Stomach smooth muscle (tissue), 2 donors: ENCODE measurements around the gene KCNJ9.

Experiments used
- H3K27ac ChIP-seq: one replicate; pipeline ENCODE4 v1.7.0; 2013; ENCODE audit warnings: mild to moderate bottlenecking, low read length, inconsistent platforms
- H3K27me3 ChIP-seq, 2 donors: one replicate each; pipeline ENCODE4 v1.7.0; 2013; ENCODE audit warnings: low read length in 2 of 2; ENCODE audit not compliant: insufficient read depth in 2 of 2, control insufficient read depth in 1 of 2
- H3K36me3 ChIP-seq, 2 donors: one replicate each; pipeline ENCODE4 v1.7.0; 2013; ENCODE audit warnings: low read length in 2 of 2; ENCODE audit not compliant: control insufficient read depth in 2 of 2, insufficient read depth in 2 of 2
- H3K4me1 ChIP-seq: one replicate; pipeline ENCODE4 v1.7.0; 2013; ENCODE audit warnings: low read length; ENCODE audit not compliant: control insufficient read depth, insufficient read depth
- H3K4me3 ChIP-seq, 2 donors: one replicate each; pipeline ENCODE4 v1.7.0; 2013; ENCODE audit warnings: low read length in 2 of 2
- H3K9ac ChIP-seq, 2 donors: one replicate each; pipeline ENCODE4 v1.7.0; 2013; ENCODE audit warnings: low read length in 2 of 2, mild to moderate bottlenecking in 1 of 2
- H3K9me3 ChIP-seq, 2 donors: one replicate each; pipeline ENCODE4 v1.7.0; 2013; ENCODE audit warnings: low read length in 2 of 2; ENCODE audit not compliant: control insufficient read depth in 2 of 2
- donor health status: healthy.
- donor health status: Pancreatic carcinoma.

The KCNJ9 gene

DNA sequence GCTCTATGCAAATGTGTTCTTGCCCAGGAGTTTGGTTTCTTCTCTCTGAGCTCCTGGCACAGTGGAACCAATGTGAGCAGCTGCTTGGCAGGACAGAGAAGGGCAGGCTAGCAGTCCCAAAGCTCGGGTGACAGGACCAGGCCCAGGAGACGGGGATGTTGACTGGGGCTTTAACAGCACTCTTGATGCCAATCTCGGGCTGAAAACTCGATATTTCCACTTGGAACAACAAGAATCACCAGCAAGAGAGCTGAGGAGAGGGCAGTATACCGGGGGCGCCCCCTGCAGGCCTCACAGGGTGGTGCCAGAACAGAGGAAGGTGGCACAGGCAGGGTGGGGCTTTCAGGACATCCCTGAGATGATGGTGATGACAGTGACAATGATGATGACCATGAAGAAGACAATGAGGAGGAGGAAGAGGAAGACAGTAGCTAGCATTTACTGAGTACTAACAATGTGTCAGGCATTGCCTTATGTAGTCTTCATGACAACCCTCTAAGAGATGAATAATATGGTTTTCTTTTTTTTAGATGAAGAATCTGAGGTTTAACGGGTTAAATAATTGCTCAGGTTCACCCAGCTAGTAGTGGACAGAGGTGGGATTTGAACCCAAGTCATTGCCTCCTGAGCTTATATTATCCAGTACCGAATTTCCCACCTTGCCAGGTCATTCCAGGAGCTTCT lies 2.7 kb upstream of the KCNJ9 start:
- H3K36me3 ChIP-seq = no peaks in the 10 kb centered on the region
- no peaks in the 10 kb centered on the region for H3K9me3 ChIP-seq
- H3K4me1 ChIP-seq = peaks cover 2% of the 10 kb centered on the region
- no peak overlapping the region for H3K9ac ChIP-seq
- no peak overlapping the region for H3K27ac ChIP-seq
- H3K27me3 ChIP-seq = peaks cover 48 to 50% of the 10 kb centered on the region in 2 donors
- no peak overlapping the region for H3K4me3 ChIP-seq

DNA sequence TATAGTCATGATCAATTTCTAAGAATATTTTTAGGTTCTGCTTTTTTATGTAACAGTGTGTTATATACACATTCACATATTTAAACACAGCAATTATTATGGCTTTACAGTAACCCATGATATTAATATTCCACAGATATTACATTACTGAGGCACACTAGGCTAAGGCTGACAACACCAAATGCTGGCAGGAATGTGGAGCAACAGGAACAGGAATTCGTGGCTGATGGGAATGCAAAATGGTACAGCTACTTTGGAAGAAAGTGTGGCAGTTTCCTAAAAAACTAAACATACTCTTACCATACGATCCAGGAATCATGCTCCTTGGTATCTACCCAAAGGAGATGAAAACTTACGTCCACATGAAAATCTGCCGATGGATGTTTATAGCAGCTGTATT lies 1.9 kb upstream of the KCNJ9 start:
- H3K27me3 ChIP-seq = peaks cover 50 to 53% of the 10 kb centered on the region in 2 donors
- no peaks in the 10 kb centered on the region for H3K9me3 ChIP-seq
- H3K27ac ChIP-seq = no peak overlapping the region
- H3K4me3 ChIP-seq = no peak overlapping the region
- no peaks in the 10 kb centered on the region for H3K36me3 ChIP-seq
- H3K9ac ChIP-seq = no peak overlapping the region
- H3K4me1 ChIP-seq = peaks cover 10% of the 10 kb centered on the region

DNA sequence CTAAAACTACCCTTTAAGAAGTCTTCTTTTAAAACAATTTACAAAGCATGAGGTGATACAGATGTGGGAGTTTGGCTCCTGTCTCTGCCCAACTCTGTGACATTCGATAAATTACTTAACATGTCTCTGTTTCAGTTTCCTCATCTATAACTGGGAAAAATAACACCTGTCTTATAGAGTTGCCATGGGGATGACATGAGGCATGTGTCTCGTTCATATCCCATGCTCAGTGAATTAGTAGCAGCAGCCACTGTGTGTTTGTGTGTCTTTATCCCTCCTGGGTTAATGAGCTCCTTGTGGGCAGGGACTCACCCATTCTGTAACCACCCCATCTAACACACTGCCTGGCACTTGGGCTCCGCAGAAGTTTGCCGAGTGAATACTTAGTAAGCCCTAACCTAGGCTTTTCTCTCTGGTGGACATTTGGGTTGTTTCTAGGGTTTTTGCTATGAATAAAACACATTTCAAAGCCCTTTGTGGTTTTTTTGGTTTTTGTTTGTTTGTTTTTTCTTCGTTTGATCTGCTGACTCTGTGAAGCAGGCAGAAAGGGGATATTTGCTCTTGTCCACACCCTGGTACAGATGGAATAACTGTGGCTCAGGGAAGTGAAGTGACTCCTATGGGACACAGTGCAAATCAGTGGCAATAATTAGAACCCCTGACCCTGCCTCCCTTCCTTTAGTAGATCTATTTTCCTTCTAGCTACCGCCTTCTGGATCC lies 797 bp upstream of the KCNJ9 start:
- Histone ChIP-seq H3K4me3 (no peak overlapping the region), H3K9me3 (no peaks in the 10 kb centered on the region), H3K36me3 (no peaks in the 10 kb centered on the region), H3K27me3 (peaks cover 46 to 50% of the 10 kb centered on the region in 2 donors), H3K9ac (no peak overlapping the region), H3K27ac (no peak overlapping the region), H3K4me1 (peaks cover 12% of the 10 kb centered on the region)

DNA sequence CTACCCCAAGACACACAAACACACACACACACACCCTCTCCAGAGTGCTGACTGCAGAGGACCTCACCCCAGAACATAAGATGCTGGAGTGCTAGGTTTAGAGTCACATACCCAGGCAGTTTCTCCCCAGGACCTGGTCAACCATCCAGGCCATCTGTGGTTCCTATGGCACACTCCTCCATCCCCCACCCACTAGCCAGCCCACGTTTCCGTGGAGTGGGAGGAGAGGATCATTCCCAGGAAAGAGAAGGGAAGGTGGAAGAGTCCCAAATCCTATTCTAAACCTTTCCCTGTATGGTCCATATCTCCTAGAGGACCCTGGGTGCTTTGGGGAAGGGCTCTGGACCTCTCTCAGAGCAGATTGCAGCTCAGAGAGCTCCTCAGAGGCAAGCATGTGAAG lies 1.1 kb downstream of the KCNJ9 start:
- Histone ChIP-seq H3K4me1 (peaks cover 18% of the 10 kb centered on the region), H3K27me3 (peaks cover 40 to 45% of the 10 kb centered on the region in 2 donors), H3K9ac (no peak overlapping the region), H3K9me3 (no peaks in the 10 kb centered on the region), H3K36me3 (no peaks in the 10 kb centered on the region), H3K27ac (no peak overlapping the region), H3K4me3 (no peak overlapping the region)

DNA sequence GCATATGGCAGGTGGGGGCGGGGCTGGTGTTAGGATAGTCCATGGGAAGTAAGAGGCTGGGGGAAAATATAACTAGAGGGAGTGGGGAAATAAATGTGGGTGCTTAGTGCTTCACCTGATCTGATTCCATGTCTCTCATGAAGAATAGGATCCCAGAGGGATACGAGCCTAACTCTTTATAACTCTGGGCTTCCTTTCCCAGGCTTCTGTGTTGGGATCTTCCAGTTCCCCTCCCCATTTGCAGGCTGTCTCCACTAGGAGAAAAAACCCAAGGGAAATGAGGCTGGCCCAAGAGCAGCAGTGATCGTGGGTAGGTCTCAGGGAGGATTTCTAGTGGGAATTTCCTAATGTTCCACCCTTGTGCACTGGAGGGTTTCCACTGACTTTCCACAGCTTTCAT lies 1.6 kb downstream of the KCNJ9 start:
- Histone ChIP-seq H3K4me1 (peaks cover 18% of the 10 kb centered on the region), H3K27me3 (peaks cover 38 to 45% of the 10 kb centered on the region in 2 donors), H3K9ac (no peak overlapping the region), H3K4me3 (no peak overlapping the region), H3K36me3 (no peaks in the 10 kb centered on the region), H3K9me3 (no peaks in the 10 kb centered on the region), H3K27ac (no peak overlapping the region)

DNA sequence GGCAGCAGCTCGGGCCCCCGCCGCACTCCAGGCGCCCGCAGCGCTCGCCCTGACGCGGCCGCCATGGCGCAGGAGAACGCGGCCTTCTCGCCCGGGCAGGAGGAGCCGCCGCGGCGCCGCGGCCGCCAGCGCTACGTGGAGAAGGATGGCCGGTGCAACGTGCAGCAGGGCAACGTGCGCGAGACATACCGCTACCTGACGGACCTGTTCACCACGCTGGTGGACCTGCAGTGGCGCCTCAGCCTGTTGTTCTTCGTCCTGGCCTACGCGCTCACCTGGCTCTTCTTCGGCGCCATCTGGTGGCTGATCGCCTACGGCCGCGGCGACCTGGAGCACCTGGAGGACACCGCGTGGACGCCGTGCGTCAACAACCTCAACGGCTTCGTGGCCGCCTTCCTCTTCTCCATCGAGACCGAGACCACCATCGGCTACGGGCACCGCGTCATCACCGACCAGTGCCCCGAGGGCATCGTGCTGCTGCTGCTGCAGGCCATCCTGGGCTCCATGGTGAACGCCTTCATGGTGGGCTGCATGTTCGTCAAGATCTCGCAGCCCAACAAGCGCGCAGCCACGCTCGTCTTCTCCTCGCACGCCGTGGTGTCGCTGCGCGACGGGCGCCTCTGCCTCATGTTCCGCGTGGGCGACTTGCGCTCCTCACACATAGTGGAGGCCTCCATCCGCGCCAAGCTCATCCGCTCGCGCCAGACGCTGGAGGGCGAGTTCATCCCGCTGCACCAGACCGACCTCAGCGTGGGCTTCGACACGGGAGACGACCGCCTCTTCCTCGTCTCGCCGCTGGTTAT lies 2.8 kb downstream of the KCNJ9 start:
- peaks cover 18% of the 10 kb centered on the region for H3K4me1 ChIP-seq
- H3K9me3 ChIP-seq = no peaks in the 10 kb centered on the region
- no peaks in the 10 kb centered on the region for H3K36me3 ChIP-seq
- no peak overlapping the region for H3K27ac ChIP-seq
- H3K4me3 ChIP-seq = peak overlapping the region; percentile 70 to 78
- peaks cover 33 to 35% of the 10 kb centered on the region in 2 donors for H3K27me3 ChIP-seq
- H3K9ac ChIP-seq = peak overlapping the region; percentile 13 to 25

DNA sequence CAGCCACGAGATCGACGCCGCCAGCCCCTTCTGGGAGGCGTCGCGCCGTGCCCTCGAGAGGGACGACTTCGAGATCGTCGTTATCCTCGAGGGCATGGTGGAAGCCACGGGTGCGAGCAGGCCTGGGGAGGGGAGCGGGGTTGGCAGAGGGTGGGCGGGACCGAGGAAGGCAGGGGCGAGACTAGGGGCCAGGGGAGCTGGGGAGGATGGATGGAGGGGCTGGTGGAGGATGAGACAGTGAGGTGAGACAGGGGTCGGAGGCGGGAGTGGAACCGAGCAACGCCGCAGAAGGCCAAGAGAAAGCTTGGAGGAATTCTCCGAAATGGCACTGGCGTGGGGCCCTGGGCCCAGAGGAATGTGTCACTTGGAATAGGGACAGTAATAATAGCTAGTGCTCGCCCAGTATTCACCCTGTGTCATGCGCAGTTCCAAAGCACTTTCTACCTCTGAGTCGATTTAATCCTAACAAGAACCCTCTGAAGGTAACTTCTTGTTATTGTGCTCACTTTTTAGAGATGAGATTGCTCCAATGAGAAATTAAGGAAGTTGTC lies 3.5 kb downstream of the KCNJ9 start:
- peaks cover 31 to 32% of the 10 kb centered on the region in 2 donors for H3K27me3 ChIP-seq
- H3K9ac ChIP-seq = no peak overlapping the region
- no peaks in the 10 kb centered on the region for H3K9me3 ChIP-seq
- H3K4me1 ChIP-seq = peaks cover 18% of the 10 kb centered on the region
- H3K4me3 ChIP-seq = no peak overlapping the region
- H3K27ac ChIP-seq = no peak overlapping the region
- H3K36me3 ChIP-seq = peaks cover 0 to 3% of the 10 kb centered on the region in 2 donors

DNA sequence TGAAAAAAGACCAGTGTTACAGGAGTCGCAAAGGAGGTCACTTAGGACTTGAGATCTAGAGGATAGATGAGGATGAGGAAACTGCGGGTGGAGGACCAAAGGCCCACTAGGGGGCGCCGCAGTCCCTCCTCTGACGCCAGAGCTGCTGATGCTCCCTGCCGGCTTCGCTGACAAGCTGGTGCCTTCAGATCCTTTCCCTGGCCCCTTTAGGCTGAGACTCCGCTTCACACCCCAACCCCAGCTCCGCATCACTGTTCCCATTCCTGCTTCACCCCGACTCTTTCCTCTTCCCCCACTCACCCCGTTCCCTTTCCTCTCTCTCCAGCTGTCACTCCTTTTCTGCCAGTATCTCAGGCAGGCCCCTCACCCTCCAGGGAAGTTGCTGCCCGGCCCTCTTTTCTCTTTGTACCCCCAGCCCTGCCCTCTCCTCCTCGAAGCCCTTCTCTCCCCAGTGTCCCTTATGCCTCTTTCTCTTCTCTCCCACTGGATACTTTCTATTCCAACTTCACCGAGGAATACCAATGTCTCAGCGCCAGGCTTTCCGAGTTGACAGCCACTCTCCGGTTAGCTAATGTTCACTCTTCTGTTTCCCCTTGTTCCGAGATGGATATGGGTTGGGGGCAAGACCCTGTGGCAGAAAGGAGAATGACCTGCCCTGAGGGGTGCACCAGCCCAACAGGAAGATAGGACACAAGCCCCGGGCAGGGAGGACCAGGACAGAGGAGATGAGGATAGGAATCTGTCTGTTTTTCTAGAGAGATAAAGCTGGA lies 4.5 kb downstream of the KCNJ9 start:
- Histone ChIP-seq H3K27me3 (peaks cover 25 to 26% of the 10 kb centered on the region in 2 donors), H3K36me3 (peaks cover 6 to 12% of the 10 kb centered on the region in 2 donors), H3K4me3 (no peak overlapping the region), H3K9ac (peak overlapping the region in 1 of 2 donors; percentile 22), H3K27ac (peak overlapping the region; percentile 53), H3K4me1 (peaks cover 18% of the 10 kb centered on the region), H3K9me3 (no peaks in the 10 kb centered on the region)

DNA sequence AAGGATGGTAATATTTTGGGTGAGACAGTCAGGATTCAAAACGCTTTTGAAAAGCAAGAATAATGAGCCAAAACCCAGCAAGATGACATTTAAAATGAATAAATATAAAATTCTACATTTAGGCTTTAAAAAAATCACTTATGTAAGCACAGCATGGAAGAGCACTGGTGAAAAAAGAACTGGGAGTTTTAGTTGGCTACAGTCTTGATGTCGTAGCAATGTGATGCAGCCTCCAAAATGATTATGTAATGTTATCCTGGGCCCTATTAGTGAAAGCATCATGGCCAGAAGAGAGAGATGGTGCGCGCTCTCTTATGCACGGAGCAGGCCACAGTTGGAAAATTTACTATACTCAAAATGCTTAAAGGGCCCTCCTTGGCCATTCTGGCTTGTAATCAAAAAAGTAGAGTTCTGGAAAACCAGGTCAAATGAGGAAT lies 5.1 kb downstream of the KCNJ9 start:
- Histone ChIP-seq H3K4me1 (peaks cover 18% of the 10 kb centered on the region), H3K27me3 (peaks cover 19 to 20% of the 10 kb centered on the region in 2 donors), H3K4me3 (no peak overlapping the region), H3K36me3 (peaks cover 6 to 14% of the 10 kb centered on the region in 2 donors), H3K9me3 (no peaks in the 10 kb centered on the region), H3K9ac (no peak overlapping the region), H3K27ac (peak overlapping the region; percentile 53)
